HepG2 (cell line): ENCODE measurements around the gene RTEL1.

Source experiments
- MAFK ChIP-seq, 2 experiments: IDR thresholded peaks in 1 of 2; conservative IDR thresholded peaks in 1 of 2; 2 replicates each; pipeline ENCODE4 v1.6.1; 2011; ENCODE audit warnings: improper control_type of control experiment in 2 of 2, low read length in 2 of 2
- SALL2 ChIP-seq: sonication (generic); formaldehyde crosslinking; IDR thresholded peaks from 2 replicates; pipeline ENCODE4 v1.8.1; 2023; ENCODE audit warnings: mild to moderate bottlenecking, missing genetic modification reagents, inconsistent platforms
- ZNF776 ChIP-seq: sonication (generic); formaldehyde crosslinking; IDR thresholded peaks from 2 replicates; pipeline ENCODE4 v1.4.0; 2020; ENCODE audit warnings: mild to moderate bottlenecking, missing genetic modification reagents

DNA sequence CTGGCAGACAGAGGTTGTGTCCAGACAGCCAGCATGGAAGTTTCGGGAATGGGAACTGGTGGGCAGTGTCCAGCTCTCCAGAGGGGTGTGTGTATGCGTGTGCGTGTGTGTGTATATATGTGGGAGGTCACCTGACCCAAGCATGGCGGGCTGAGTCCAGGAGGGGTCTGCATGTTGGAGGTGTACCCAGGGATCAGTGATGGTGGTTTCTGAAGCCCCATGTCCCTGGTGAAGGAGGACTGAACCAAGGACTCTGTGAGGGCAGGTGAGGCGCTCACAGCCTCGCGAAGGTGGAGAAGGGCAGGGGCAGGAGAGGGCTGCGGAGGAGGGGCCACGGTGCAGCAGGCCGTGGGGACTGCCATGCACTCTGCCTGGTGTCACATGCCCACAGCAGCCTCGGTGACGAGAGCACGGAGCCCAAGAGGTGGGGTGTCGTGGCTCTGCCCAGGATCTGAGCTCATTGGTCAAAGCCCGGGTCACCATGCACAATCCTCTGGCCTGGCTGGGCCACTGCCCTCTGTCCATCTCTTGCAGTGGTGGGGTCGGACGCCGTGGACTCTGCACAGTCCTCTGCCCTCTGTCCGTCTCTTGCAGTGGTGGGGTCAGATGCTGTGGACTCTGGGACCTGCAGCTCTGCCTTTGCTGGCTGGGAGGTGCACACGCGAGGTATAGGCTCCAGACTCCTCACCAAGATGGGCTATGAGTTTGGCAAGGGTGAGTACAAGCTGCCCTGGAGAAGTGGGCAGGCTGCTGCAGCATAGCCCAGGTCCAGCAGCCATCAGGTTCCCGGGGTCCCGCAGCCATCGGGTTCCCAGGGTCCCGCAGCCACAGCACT lies 76.2 kb downstream of the RTEL1 start:
- TF ChIP-seq MAFK (conservative IDR thresholded peaks at IDR 0.05 in 1 of 2, IDR thresholded peaks at IDR 0.05 in 1 of 2; ENCODE audit: low read length in 2 of 2), result no peak
- no peak for TF ChIP-seq SALL2 (CRISPR knock-in tag)
- TF ChIP-seq ZNF776, result no peak
